HepG2 (cell line): Measurements from ENCODE around the gene SPRY1. TPM values are rescaled to one million over a fixed set of nuclear protein-coding genes. Genes with fewer than 3 reads are reported as not detected.

Source experiments
- CCAR2 ChIP-seq: fragments of 200-400 bp; formaldehyde crosslinking; optimal IDR thresholded peaks from 2 replicates; pipeline ENCODE3; 2018; ENCODE audit warnings: low read depth, mild to moderate bottlenecking, low read length, moderate library complexity
- FOSL2 ChIP-seq: sonication (generic); formaldehyde crosslinking; IDR thresholded peaks from 2 replicates; pipeline ENCODE4 v1.4.0; 2020; ENCODE audit warnings: missing genetic modification reagents
- FOXK1 ChIP-seq: sonication (generic); formaldehyde crosslinking; IDR thresholded peaks from 2 replicates; pipeline ENCODE4 v1.4.0; 2020; ENCODE audit warnings: low read depth, missing genetic modification reagents, borderline replicate concordance
- GABPA ChIP-seq, 2 experiments: IDR thresholded peaks; 2 replicates each; pipeline ENCODE4 v1.6.1; 2011 to 2016; ENCODE audit warnings: low read depth in 2 of 2, low read length in 1 of 2, missing biosample characterization in 1 of 2, missing genetic modification characterization in 1 of 2
- GATA4 ChIP-seq: sonication (generic); IDR thresholded peaks from 2 replicates; pipeline ENCODE4 v1.6.1; 2016; ENCODE audit warnings: antibody characterized with exemption, low read depth, borderline replicate concordance
- ISL2 ChIP-seq: sonication (generic); formaldehyde crosslinking; IDR thresholded peaks from 2 replicates; pipeline ENCODE4 v1.5.0; 2020; ENCODE audit warnings: missing genetic modification reagents
- MEIS1 ChIP-seq: sonication (generic); formaldehyde crosslinking; IDR thresholded peaks from 2 replicates; pipeline ENCODE4 v1.9.0; 2021; ENCODE audit warnings: mild to moderate bottlenecking, missing genetic modification reagents, moderate library complexity, borderline replicate concordance
- POLR2G ChIP-seq: fragments of 200-400 bp; formaldehyde crosslinking; IDR thresholded peaks from 2 replicates; pipeline ENCODE4 v1.6.1; 2018; ENCODE audit warnings: mild to moderate bottlenecking, low read depth, low read length, moderate library complexity
- SALL2 ChIP-seq: sonication (generic); formaldehyde crosslinking; IDR thresholded peaks from 2 replicates; pipeline ENCODE4 v1.8.1; 2023; ENCODE audit warnings: mild to moderate bottlenecking, missing genetic modification reagents, inconsistent platforms
- SETDB1 ChIP-seq: sonication (generic); formaldehyde crosslinking; IDR thresholded peaks from 2 replicates; pipeline ENCODE4 v1.5.1; 2020; ENCODE audit warnings: missing genetic modification reagents, mild to moderate bottlenecking, borderline replicate concordance
- STAT5B ChIP-seq: sonication (generic); formaldehyde crosslinking; IDR thresholded peaks from 2 replicates; pipeline ENCODE4 v1.4.0; 2020; ENCODE audit warnings: missing genetic modification reagents
- ZC3H13 ChIP-seq: sonication (generic); formaldehyde crosslinking; IDR thresholded peaks from 2 replicates; pipeline ENCODE4 v1.8.1; 2023; ENCODE audit warnings: mild to moderate bottlenecking, missing genetic modification reagents, moderate library complexity
- ZNF138 ChIP-seq: sonication (generic); formaldehyde crosslinking; IDR thresholded peaks from 2 replicates; pipeline ENCODE4 v1.5.0; 2020; ENCODE audit warnings: mild to moderate bottlenecking, low read depth, missing genetic modification reagents
- ZNF451 ChIP-seq: sonication (generic); formaldehyde crosslinking; IDR thresholded peaks from 2 replicates; pipeline ENCODE4 v1.5.0; 2020; ENCODE audit warnings: mild to moderate bottlenecking, missing genetic modification reagents
- ZNF564 ChIP-seq: sonication (generic); formaldehyde crosslinking; IDR thresholded peaks from 2 replicates; pipeline ENCODE4 v1.8.1; 2023; ENCODE audit warnings: mild to moderate bottlenecking, missing genetic modification reagents
- ZSCAN9 ChIP-seq: IDR thresholded peaks from 2 replicates; pipeline ENCODE4 v1.6.1; 2016; ENCODE audit warnings: borderline replicate concordance
- polyA plus RNA-seq, 8 experiments: library from polyadenylated mRNA; depleted of rRNA in 3 of 8; stranded (reverse) in 7 of 8; unstranded in 1 of 8; fragments of >200 nt; fragmentation: Illumina TruSeq in 4 of 8; extraction: Trizol in 4 of 8; gene quantifications; 2 replicates each; pipeline versions ENCODE4 v1.2.1 to v1.2.3, GENCODE V29; 2011 to 2016; ENCODE audit warnings: low read depth in 4 of 8, missing spikeins in 1 of 8, mixed read lengths in 1 of 8; ENCODE audit not compliant: insufficient read depth in 1 of 8
- total RNA-seq, 5 experiments: library from RNA; depleted of rRNA; stranded (reverse); fragments of >200 nt; fragmentation: Illumina TruSeq; extraction: Trizol; gene quantifications; 2 replicates each; pipeline ENCODE4 v1.2.3, GENCODE V29; 2016; ENCODE audit warnings: low read depth in 1 of 5
- TF ChIP-seq, protein P1 (sequence below): sonication (generic); formaldehyde crosslinking; IDR thresholded peaks from 2 replicates; pipeline ENCODE4 v1.8.1; 2023; ENCODE audit warnings: mild to moderate bottlenecking, moderate library complexity, missing genetic modification reagents
- TF ChIP-seq, protein P2 (sequence below): sonication (generic); formaldehyde crosslinking; IDR thresholded peaks from 2 replicates; pipeline ENCODE4 v1.8.0; 2022; ENCODE audit warnings: missing genetic modification reagents, mild to moderate bottlenecking, borderline replicate concordance
- TF ChIP-seq, protein P3 (sequence below): IDR thresholded peaks from 2 replicates; pipeline ENCODE4 v1.4.0; 2020; ENCODE audit warnings: mild to moderate bottlenecking, missing genetic modification reagents
- TF ChIP-seq, protein P4 (sequence below), 2 experiments: sonication (generic) in 1 of 2; formaldehyde crosslinking in 1 of 2; IDR thresholded peaks; 2 replicates each; pipeline versions ENCODE4 v1.5.1 to v1.6.1; 2011 to 2020; ENCODE audit warnings: borderline replicate concordance in 1 of 2, low read depth in 1 of 2, low read length in 1 of 2, mild to moderate bottlenecking in 1 of 2, missing genetic modification reagents in 1 of 2, moderate library complexity in 1 of 2

Gene SPRY1
- total and polyA plus RNA-seq, 2 of the 13 experiments (the other 11 are each of a cell fraction or from before 2014, with no cell fraction given), result 24.7 to 33.4 TPM

DNA sequence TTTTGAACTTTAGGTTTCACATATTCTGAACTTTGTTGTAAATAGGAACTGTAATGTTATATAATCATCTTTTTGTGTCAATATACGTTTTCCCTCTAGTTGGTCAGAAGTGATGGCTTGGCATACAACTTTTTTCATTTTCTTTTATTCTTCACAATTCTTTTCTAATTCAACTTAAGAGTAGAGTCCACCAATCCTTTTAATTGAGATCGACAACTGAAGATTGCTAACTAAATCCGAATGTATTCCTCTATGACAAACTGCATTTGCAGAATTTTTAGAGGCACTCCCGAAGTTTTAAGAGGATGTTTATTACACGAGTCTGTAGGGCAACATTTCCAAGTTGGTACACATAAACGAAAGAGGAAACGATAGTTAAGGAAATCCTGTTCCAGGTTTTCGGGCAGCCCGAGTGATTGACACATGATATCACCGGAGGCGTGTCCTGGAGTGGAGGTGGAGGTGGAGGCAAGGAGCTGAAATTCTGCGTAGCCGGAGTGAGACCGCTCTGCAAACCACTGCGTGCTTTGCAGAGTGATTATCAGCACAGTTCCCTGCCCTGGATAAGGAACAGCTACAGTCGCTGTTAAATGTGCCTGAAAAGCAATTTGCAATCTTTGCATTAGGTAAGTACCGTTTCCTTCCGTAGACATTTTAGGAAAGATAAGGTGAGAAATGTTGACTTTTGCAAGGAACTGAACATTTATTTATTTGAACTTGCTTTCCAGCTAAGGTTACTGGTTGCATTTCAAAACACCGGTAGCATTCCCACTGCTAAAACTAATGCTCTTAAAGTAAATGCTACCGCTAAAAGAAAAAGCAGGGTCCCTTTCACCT is at the start of gene SPRY1 (continued):
- TF ChIP-seq ZNF564 (CRISPR knock-in tag) (no peak), ZSCAN9 (CRISPR knock-in tag) (peak; percentile 87), FOXK1 (CRISPR knock-in tag) (peak; percentile 52; the same call in 1 of the 2 replicates), SETDB1 (no peak), ZC3H13 (CRISPR knock-in tag) (peak; percentile 44; the same call in 1 of the 2 replicates), MEIS1 (CRISPR knock-in tag) (no peak; the same call in 1 of the 2 replicates), FOSL2 (CRISPR knock-in tag) (peak; percentile 72), SALL2 (0 out of 2 replicates have a peak, but pooled peaks have one; percentile 63), ZNF451 (no peak), GABPA (IDR thresholded peaks at IDR 0.05; ENCODE audit: low read depth, low read length) (no peak), GABPA (CRISPR knock-in tag; IDR thresholded peaks at IDR 0.05; ENCODE audit: low read depth) (peak; percentile 58; the same call in 1 of the 2 replicates), GATA4 (peak; percentile 58; the same call in 1 of the 2 replicates), ZNF138 (CRISPR knock-in tag) (no peak), CCAR2 (no peak), POLR2G (peak; percentile 90), STAT5B (CRISPR knock-in tag) (0 out of 2 replicates have a peak, but pooled peaks have one; percentile 41), ISL2 (peak; percentile 79)
- TF ChIP-seq, protein P1, sequence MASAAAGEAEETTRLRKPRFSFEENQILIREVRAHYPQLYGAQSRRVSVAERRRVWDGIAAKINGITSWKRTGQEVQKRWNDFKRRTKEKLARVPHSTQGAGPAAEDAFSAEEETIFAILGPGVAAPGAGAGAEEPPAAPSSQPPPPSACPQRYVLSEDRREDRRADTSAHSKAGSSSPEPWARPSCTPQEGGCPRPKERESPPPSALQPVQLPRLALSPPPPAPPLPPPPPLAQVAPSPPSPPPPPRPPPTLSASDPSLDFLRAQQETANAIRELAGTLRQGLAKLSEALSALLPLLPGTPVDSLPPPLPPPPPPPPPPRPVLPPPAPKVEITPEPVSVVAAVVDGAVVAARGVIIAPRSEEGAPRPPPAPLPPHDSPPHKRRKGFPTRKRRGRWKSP (CRISPR knock-in tag), result no peak; the same call in 1 of the 2 replicates
- TF ChIP-seq, protein P2, sequence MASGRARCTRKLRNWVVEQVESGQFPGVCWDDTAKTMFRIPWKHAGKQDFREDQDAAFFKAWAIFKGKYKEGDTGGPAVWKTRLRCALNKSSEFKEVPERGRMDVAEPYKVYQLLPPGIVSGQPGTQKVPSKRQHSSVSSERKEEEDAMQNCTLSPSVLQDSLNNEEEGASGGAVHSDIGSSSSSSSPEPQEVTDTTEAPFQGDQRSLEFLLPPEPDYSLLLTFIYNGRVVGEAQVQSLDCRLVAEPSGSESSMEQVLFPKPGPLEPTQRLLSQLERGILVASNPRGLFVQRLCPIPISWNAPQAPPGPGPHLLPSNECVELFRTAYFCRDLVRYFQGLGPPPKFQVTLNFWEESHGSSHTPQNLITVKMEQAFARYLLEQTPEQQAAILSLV (CRISPR knock-in tag), result no peak
- TF ChIP-seq, protein P3, sequence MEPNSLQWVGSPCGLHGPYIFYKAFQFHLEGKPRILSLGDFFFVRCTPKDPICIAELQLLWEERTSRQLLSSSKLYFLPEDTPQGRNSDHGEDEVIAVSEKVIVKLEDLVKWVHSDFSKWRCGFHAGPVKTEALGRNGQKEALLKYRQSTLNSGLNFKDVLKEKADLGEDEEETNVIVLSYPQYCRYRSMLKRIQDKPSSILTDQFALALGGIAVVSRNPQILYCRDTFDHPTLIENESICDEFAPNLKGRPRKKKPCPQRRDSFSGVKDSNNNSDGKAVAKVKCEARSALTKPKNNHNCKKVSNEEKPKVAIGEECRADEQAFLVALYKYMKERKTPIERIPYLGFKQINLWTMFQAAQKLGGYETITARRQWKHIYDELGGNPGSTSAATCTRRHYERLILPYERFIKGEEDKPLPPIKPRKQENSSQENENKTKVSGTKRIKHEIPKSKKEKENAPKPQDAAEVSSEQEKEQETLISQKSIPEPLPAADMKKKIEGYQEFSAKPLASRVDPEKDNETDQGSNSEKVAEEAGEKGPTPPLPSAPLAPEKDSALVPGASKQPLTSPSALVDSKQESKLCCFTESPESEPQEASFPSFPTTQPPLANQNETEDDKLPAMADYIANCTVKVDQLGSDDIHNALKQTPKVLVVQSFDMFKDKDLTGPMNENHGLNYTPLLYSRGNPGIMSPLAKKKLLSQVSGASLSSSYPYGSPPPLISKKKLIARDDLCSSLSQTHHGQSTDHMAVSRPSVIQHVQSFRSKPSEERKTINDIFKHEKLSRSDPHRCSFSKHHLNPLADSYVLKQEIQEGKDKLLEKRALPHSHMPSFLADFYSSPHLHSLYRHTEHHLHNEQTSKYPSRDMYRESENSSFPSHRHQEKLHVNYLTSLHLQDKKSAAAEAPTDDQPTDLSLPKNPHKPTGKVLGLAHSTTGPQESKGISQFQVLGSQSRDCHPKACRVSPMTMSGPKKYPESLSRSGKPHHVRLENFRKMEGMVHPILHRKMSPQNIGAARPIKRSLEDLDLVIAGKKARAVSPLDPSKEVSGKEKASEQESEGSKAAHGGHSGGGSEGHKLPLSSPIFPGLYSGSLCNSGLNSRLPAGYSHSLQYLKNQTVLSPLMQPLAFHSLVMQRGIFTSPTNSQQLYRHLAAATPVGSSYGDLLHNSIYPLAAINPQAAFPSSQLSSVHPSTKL (CRISPR knock-in tag), result peak; percentile 81
- TF ChIP-seq, protein P4, sequence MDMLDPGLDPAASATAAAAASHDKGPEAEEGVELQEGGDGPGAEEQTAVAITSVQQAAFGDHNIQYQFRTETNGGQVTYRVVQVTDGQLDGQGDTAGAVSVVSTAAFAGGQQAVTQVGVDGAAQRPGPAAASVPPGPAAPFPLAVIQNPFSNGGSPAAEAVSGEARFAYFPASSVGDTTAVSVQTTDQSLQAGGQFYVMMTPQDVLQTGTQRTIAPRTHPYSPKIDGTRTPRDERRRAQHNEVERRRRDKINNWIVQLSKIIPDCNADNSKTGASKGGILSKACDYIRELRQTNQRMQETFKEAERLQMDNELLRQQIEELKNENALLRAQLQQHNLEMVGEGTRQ (IDR thresholded peaks at IDR 0.05; ENCODE audit: low read depth, low read length), result no peak
- TF ChIP-seq, protein P4 (CRISPR knock-in tag; IDR thresholded peaks at IDR 0.05; ENCODE audit: borderline replicate concordance), result no peak
